Measurements from ENCODE around the gene INSR.

Gene INSR

GRCh38 chr19:7124782-7125181 is 169.4 kb downstream of the INSR start:
- intact Hi-C loops (cut with DNase I) = no loop called here
- peak in 1 of 42 donors; percentile 4 for DNase-seq

- peak in 1 of 42 donors; percentile 33 for DNase-seq
- intact Hi-C loops (cut with DNase I) = no loop called here
These were observed 171.5 kb downstream of the INSR start for GRCh38 chr19:7122701-7123100.

- no peak for DNase-seq
- intact Hi-C loops (cut with DNase I) = no loop called here
These were observed 173.7 kb downstream of the INSR start for GRCh38 chr19:7120499-7120898.

- no peak for DNase-seq
- intact Hi-C loops (cut with DNase I) = loop anchor here (10.0 kb wide), 1 partner anchor 175 kb away; the partner anchor contains the start of gene INSR
These were observed 174.6 kb downstream of the INSR start for GRCh38 chr19:7119582-7119981.

GRCh38 chr19:7117248-7117647 is 177.0 kb downstream of the INSR start:
- intact Hi-C loops (cut with DNase I) = loop anchor here (10.0 kb wide), 1 partner anchor 178 kb away; the partner anchor contains the start of gene INSR
- DNase-seq = no peak

GRCh38 chr19:7115721-7116120 is 178.5 kb downstream of the INSR start:
- DNase-seq = peak; percentile 61 to 91 (median 80)
- intact Hi-C loops (cut with DNase I) = loop anchor here (10.0 kb wide), 1 partner anchor 179 kb away; the partner anchor contains the start of gene INSR

- intact Hi-C loops (cut with DNase I) = loop anchor here (10.0 kb wide), 1 partner anchor 182 kb away; the partner anchor contains the start of gene INSR
- DNase-seq = no peak
These were observed 181.0 kb downstream of the INSR start for GRCh38 chr19:7113233-7113632.

GRCh38 chr19:7112675-7113074 is 181.5 kb downstream of the INSR start:
- no peak for DNase-seq
- intact Hi-C loops (cut with DNase I) = loop anchor here (10.0 kb wide), 1 partner anchor 182 kb away; the partner anchor contains the start of gene INSR

- intact Hi-C loops (cut with DNase I) = loop anchor here (10.0 kb wide), 1 partner anchor 185 kb away; the partner anchor contains the start of gene INSR
- no peak for DNase-seq
These were observed 184.4 kb downstream of the INSR start for GRCh38 chr19:7109678-7110289.

GRCh38 chr19:7106711-7107657 is 187.2 kb downstream of the INSR start:
- intact Hi-C loops (cut with DNase I) = no loop called here
- DNase-seq = no peak

GRCh38 chr19:7104747-7105447 is 189.3 kb downstream of the INSR start:
- DNase-seq = peak in 20 of 42 donors; percentile 18 to 51 (median 28)

GRCh38 chr19:7101498-7102253 is 192.5 kb downstream of the INSR start:
- intact Hi-C loops (cut with DNase I) = loop anchor here (5.0 kb wide), 1 partner anchor 241 kb away; no protein-coding TSS in a partner anchor
- DNase-seq = no peak

More at GRCh38 chr19:7104747-7105447, 189.3 kb downstream of the INSR start:
- intact Hi-C loops (cut with DNase I) = loop anchor here (5.0 kb wide), 1 partner anchor 237 kb away; no protein-coding TSS in a partner anchor

- peak in 3 of 42 donors; percentile 78 to 87 (median 80) for DNase-seq
- intact Hi-C loops (cut with DNase I) = no loop called here
These were observed 194.7 kb downstream of the INSR start for GRCh38 chr19:7099597-7099921.

GRCh38 chr19:7098701-7099596 is 195.3 kb downstream of the INSR start:
- DNase-seq = peak; percentile 71 to 95 (median 90)
- intact Hi-C loops (cut with DNase I) = no loop called here

- no peak for DNase-seq
- intact Hi-C loops (cut with DNase I) = no loop called here
These were observed 196.1 kb downstream of the INSR start for GRCh38 chr19:7098096-7098495.

GRCh38 chr19:7088999-7089398 is 205.2 kb downstream of the INSR start:
- intact Hi-C loops (cut with DNase I) = no loop called here
- no peak for DNase-seq

Measured in head of caudate nucleus (tissue), 42 donors.